Fibroblast of gingiva (primary cell): Measurements from ENCODE around the gene CSF1R.
"Not testable (repeated sequence)": the region's sequence is repeated elsewhere in the genome, so short reads cannot be mapped to it uniquely, and the experiment has no call there.

Experiments used
- DNase-seq: peaks from one replicate; pipeline ENCODE4 v3.0.0-alpha.2; 2011; ENCODE audit warnings: low read depth

CSF1R gene

GRCh38 chr5:150054569-150054968, 31.8 kb downstream of the CSF1R start:
- no peak for DNase-seq

DNA sequence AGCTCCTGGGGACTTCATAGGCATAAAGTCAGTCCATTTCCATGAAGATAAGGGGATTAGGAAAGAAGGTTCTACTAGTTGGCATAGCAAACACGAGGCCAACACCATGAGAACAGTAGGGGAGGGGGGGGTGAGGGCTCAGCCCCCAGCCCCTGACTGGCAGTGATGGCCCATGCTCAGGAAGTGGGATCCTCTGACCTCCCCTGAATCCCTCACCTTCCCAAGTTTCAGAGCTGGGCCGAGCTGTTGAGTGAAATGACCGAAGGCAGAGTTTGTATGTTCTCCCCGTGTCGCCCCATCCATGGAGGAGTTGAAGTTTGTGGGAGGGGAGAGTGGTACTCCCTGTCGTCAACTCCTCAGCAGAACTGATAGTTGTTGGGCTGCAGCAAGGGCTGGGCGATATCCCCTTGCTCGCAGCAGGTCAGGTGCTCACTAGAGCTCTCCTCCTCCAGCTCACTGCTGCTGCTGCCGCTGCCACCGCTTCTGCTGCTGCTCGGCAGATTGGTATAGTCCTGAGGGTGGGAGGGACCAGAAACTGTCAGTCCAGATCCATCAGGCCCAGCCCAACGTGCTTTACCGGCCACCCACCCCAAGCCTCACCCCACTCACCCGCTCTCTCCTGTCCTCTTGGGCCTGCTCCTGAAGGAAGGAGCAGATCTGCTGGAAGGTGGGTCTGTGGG, 32.5 kb downstream of the CSF1R start:
- DNase-seq = no peak

GRCh38 chr5:150052956-150053712, 33.2 kb downstream of the CSF1R start:
- peak; percentile 46 for DNase-seq

- no peak for DNase-seq
These were observed 34.0 kb downstream of the CSF1R start for GRCh38 chr5:150052226-150052955.

DNA sequence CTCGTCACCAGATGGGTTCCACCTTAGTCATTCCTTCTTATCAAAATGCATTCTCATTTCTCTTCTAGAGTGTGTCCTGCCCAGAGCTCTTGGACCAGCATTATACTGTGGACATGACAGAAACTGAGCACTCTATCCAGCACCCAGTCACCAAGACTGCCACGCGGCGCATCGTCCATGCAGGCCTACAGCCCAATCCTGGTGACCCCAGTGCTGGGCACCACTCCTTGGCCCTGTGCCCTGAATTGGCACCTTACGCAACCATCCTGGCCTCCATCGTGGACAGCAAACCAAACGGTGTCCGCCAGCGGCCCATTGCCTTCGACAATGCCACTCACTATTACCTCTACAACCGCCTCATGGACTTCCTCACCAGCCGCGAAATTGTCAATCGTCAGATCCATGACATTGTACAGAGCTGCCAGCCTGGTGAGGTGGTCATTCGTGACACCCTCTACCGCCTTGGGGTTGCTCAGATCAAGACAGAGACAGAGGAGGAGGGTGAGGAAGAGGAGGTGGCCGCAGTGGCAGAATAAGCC, 34.6 kb downstream of the CSF1R start:
- DNase-seq = no peak

GRCh38 chr5:150050172-150050811, 36.1 kb downstream of the CSF1R start:
- DNase-seq = not testable (repeated sequence)

- no peak for DNase-seq
These were observed 40.3 kb downstream of the CSF1R start for GRCh38 chr5:150046031-150046430.

- DNase-seq = no peak
These were observed 40.8 kb downstream of the CSF1R start for GRCh38 chr5:150045549-150045948.

DNA sequence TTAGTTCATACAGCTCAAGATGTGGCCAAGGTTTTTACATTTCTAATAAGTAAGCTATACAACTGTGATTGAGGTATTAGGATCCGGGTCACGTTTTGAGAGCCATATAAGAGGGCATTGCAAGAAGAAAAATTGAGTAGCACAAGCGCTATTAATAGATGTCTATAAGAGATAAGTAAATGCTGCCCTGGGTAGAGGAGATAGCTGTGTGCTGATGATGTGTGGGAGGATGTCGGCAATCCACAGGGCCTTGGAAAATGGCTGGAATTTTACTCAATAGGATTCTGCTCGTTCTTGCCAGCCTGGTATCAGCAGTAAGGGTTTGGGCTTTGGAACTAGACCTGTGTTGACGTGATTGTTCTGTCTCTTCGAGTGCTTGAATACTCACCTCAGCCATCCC, 41.6 kb downstream of the CSF1R start:
- no peak for DNase-seq

DNA sequence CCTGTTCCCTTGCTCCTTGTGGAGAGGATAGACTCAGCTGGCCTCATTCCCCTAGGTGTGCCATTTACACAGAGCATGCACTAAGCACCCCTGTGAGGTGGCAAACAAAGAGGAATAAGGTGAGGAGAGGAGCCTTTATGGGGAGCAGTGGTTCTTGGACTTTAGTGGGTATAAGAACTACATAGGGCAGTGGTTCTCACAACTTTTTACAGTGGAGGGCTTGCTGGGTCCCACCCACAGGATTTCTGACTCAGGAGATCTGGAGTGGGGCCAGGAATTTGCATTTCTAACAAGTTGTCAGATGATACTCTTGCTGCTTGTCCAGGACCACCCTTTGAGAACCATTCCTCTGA, 42.0 kb downstream of the CSF1R start:
- DNase-seq = peak; percentile 18

DNA sequence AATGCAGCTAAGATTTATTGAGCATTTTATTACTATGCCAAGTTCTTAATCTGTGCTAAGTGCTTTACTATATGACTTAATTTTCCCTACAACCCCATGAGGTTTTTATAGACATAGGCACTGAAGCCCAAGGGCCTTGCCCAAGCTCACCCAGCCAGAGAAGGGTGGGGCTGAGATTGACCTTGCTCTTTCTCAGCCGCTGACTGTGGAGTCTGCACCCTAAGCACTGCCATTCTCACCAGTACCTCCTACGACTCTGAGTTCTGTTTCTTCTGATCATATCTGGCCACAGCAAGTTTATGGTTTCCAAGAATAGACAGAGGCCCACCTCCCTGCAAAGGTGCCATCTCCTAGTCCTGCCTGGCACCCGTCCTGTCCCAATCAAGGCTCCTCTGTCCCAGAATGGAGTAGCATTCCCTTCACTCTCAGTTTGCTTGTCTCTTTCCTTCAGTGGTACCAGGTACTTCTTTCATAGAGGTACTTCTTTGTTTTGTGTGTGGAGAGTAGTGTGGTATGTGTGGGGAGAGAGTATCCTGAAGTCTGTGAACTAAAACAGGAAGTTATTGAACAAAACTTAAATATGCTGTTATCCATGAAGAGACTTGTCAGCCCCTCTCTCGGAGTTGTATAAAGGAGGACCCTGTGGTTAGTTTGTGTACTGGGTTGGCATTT, 42.6 kb downstream of the CSF1R start:
- no peak for DNase-seq

DNA sequence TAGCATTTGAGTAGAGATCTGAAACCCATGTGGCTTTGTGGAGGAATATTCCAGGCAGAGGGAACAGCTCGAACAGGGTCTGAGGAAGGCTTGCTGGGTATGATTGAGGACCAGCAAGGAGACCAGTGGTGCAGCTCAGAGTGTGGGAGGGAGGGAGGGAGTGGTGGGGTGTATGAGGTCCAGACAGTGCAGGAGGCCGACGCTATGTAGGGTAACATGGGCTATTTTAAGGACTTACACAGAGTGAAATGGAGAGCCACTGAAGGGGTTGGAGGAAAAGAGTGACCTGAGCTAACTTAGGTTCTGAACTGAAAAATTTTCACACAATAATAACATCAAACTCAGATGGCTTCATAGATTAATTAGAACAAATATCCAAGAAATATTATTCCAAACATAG, 43.9 kb downstream of the CSF1R start:
- no peak for DNase-seq

DNA sequence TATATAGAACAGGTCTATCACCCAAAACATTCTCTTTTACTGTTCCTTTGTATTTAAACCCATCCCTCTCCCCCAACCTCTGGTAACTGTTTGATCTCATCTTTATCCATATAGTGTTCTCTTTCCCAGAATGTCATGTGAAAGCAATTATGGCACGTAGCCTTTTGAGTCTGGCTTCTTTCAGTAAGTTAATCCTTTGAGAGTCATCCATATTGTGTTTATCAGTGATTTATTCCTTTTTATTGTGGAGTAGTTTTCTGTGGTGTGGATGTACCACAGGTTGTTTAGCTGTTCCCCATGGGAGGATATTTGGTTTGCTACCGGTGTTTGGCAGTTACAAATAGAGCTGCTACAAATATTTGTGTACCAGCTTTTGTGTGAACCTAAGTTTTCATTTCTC, 47.8 kb downstream of the CSF1R start:
- DNase-seq = no peak

DNA sequence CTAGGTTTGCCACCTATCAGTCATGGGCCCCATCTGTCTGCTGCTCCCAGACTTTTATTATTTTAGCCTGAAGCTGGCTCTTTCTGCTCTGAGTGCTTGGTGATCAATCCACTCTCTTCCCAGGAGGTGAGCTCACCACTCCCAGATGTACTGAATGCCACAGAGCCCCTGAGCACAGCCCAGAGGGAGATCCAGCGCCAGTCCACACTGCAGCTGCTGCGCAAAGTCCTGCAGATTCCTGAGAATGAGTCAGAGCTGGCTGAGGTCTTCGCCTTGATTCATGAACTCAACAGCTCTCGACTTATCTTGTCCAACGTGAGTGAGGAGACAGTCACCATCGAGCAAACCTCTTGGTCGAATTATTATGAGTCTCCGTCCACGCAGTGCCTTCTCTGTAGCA, 49.8 kb downstream of the CSF1R start:
- peak; percentile 80 for DNase-seq

- no peak for DNase-seq
These were observed 51.0 kb downstream of the CSF1R start for GRCh38 chr5:150035139-150035895.

GRCh38 chr5:150034662-150035061, 51.7 kb downstream of the CSF1R start:
- peak; percentile 70 for DNase-seq

DNA sequence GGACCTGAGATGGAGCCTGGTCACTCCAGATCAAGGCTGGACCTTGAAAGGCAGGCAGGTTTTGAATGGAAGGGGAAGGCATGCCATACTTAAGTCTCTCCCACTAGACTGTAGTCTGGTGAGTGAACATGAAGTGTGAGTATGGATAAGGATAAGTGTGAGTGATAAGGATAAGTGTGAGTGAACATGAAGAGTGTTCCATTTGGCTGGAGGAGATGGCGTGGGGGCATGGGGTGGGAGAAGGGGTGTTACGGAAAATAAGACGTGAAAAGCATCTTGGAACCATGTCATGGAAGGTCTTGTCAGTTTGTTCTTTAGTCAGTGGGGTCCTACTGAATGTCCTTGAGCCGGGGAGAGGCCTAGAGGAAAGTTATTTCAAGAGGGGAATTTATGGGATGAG, 53.0 kb downstream of the CSF1R start:
- no peak for DNase-seq

DNA sequence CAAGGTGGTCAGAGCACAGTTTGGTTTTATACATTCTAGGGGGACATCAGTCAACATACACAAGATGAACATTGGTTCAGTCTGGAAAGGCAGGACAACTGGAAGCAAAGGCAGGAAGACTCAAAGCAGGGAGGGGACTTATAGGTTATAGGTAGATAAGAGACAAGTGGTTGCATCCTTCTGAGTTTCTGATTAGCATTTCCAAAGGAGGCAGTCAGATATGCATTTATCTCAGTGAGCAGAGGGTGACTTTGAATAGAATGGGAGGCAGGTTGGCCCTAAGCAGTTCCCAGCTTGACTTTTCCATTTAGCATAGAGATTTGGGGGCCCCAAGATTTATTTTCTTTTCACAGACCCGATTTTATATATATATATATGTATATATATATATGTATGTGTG, 58.3 kb downstream of the CSF1R start:
- not testable (repeated sequence) for DNase-seq

DNA sequence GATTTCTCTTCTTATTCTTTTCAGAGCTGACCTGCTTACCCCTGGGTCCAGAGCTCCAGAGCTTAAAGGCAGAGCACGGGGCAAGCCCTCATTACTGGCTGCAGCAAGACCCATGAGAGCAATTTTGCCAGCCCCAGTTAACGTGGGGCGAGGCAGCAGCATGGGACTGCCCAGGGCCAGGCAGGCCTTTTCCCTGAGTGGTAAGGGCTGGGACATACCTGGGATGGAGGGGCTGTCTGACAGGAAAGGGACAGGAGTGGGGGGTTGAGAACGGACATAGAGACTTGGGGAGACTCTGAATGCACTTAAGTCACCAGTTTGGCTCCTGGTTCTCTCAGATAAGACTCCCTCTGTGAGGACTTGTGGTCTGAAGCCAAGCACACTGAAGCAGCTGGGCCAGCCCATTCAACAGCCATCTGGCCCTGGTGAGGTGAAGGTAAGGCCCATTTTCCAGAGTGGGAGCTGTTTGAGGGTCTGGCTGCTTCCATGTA, 59.6 kb downstream of the CSF1R start:
- DNase-seq = no peak

GRCh38 chr5:150024346-150024984, 61.9 kb downstream of the CSF1R start:
- DNase-seq = no peak
